SK-N-SH (cell line): ENCODE measurements around the gene CEL.

Experiments used
- CTCF ChIP-seq: fragments of 200-600 bp; sonication (generic); IDR thresholded peaks from 2 replicates; pipeline ENCODE4 v1.6.1; 2017; ENCODE audit warnings: antibody characterized with exemption, mild to moderate bottlenecking, moderate library complexity
- IRF3 ChIP-seq: fragments of 150-350 bp; IDR thresholded peaks from 2 replicates; pipeline ENCODE4 v1.6.1; 2016; ENCODE audit warnings: mild to moderate bottlenecking, low read depth, low read length
- JUND ChIP-seq: IDR thresholded peaks from 2 replicates; pipeline ENCODE4 v1.4.0; 2012
- MAX ChIP-seq: IDR thresholded peaks from 2 replicates; pipeline ENCODE4 v1.4.0; 2012; ENCODE audit warnings: low read depth
- POLR2AphosphoS5 ChIP-seq: IDR thresholded peaks from 2 replicates; pipeline ENCODE4 v1.6.1; 2012; ENCODE audit warnings: low read depth, low read length
- REST ChIP-seq: IDR thresholded peaks from 2 replicates; pipeline ENCODE4 v1.6.1; 2012; ENCODE audit warnings: mild to moderate bottlenecking, low read depth, low read length, moderate library complexity
- RXRA ChIP-seq: IDR thresholded peaks from 2 replicates; pipeline ENCODE4 v1.4.0; 2012; ENCODE audit warnings: low read depth, mild to moderate bottlenecking, borderline replicate concordance
- TAF1 ChIP-seq: IDR thresholded peaks from 2 replicates; pipeline ENCODE4 v1.6.1; 2012; ENCODE audit warnings: low read depth, mild to moderate bottlenecking, low read length, moderate library complexity, borderline replicate concordance
- TCF12 ChIP-seq: IDR thresholded peaks from 2 replicates; pipeline ENCODE4 v1.4.0; 2012

GRCh38 chr9:133032171-133032570 lies 29.6 kb upstream of the CEL start:
- TF ChIP-seq POLR2AphosphoS5 (no peak), CTCF (no peak), MAX (no peak), TAF1 (no peak), REST (no peak), RXRA (no peak), JUND (no peak), IRF3 (no peak), TCF12 (no peak)
